Uterus (tissue), 4 donors: ENCODE measurements around the gene KLF13. TPM values are rescaled to one million over a fixed set of nuclear protein-coding genes. Genes with fewer than 3 reads are reported as not detected.

Experiments
- DNase-seq, 2 donors: peaks; one replicate each; pipeline ENCODE4 v3.0.0-alpha.2; 2019 to 2020
- H3K27ac ChIP-seq, 2 donors: fragments of 200-600 bp; sonication (generic); 1 replicate in 1 of 2; 2 replicates in 1 of 2; pipeline ENCODE4 v1.5.1; 2016 to 2018
- H3K27me3 ChIP-seq, 2 donors: fragments of 200-600 bp; sonication (generic); one replicate each; pipeline ENCODE4 v1.5.1; 2018 to 2019; ENCODE audit warnings: control low read depth in 1 of 2
- H3K36me3 ChIP-seq, 2 donors: fragments of 200-600 bp; sonication (generic); one replicate each; pipeline ENCODE4 v1.5.1; 2019; ENCODE audit warnings: control low read depth in 1 of 2
- H3K4me1 ChIP-seq, 2 donors: fragments of 200-600 bp; sonication (generic); one replicate each; pipeline ENCODE4 v1.5.1; 2018 to 2019; ENCODE audit warnings: control low read depth in 1 of 2
- H3K4me3 ChIP-seq, 2 donors: fragments of 200-600 bp; sonication (generic); 1 replicate in 1 of 2; 2 replicates in 1 of 2; pipeline ENCODE4 v1.5.1; 2018 to 2019; ENCODE audit warnings: mild to moderate bottlenecking in 1 of 2
- H3K9me3 ChIP-seq, 2 donors: fragments of 200-600 bp; sonication (generic); one replicate each; pipeline ENCODE4 v1.5.1; 2019; ENCODE audit warnings: control low read depth in 1 of 2
- CTCF ChIP-seq, 4 experiments: fragments of 200-600 bp in 2 of 4; fragments of 450-650 bp in 2 of 4; sonication (generic) in 2 of 4; IDR thresholded peaks; one replicate each; pipeline ENCODE4 v1.5.1; 2016 to 2019; ENCODE audit warnings: antibody characterized with exemption in 4 of 4, mild to moderate bottlenecking in 2 of 4, moderate library complexity in 1 of 4
- POLR2A ChIP-seq, 2 donors: fragments of 450-650 bp; IDR thresholded peaks; one replicate each; pipeline ENCODE4 v1.6.1; 2016; ENCODE audit warnings: antibody characterized with exemption in 2 of 2, mild to moderate bottlenecking in 1 of 2, moderate library complexity in 1 of 2
- intact Hi-C: fragments of 100-400 bp; cut with DNase I; formaldehyde crosslinking; loops from one replicate; pipeline ENCODE4 v1.15.1; 2023; ENCODE audit warnings: low total_unique reads
- total RNA-seq, 4 donors: library from RNA; depleted of rRNA in 3 of 4; stranded (reverse); fragments of >200 nt in 3 of 4; gene quantifications; one replicate each; pipeline versions ENCODE4 v1.1.0 to v1.2.4, GENCODE V29; 2014 to 2023
- donor health status: DM: yes; HTN: yes; CAD: no.

Gene KLF13
- total RNA-seq, 4 donors from 2014 or later = 20.2 to 58.8 (median 25.7) TPM

- no peak for DNase-seq
- Histone ChIP-seq H3K4me1 (peaks cover 0 to 6% of the 10 kb centered on the region in 2 donors), H3K4me3 (no peak overlapping the region), H3K9me3 (no peaks in the 10 kb centered on the region), H3K27ac (no peak overlapping the region), H3K36me3 (no peaks in the 10 kb centered on the region), H3K27me3 (no peaks in the 10 kb centered on the region)
- intact Hi-C loops = no loop called here
- no peak for TF ChIP-seq POLR2A (IDR thresholded peaks at IDR 0.05)
- TF ChIP-seq CTCF (IDR thresholded peaks at IDR 0.05) = no peak
Observed at GRCh38 chr15:31376511-31376910, 49.9 kb downstream of the KLF13 start.

GRCh38 chr15:31377030-31377429 lies 50.4 kb downstream of the KLF13 start:
- DNase-seq = no peak
- intact Hi-C loops = no loop called here
- Histone ChIP-seq H3K9me3 (no peaks in the 10 kb centered on the region), H3K27me3 (no peaks in the 10 kb centered on the region), H3K36me3 (no peaks in the 10 kb centered on the region), H3K4me3 (no peak overlapping the region), H3K4me1 (peaks cover 0 to 6% of the 10 kb centered on the region in 2 donors), H3K27ac (no peak overlapping the region)
- TF ChIP-seq POLR2A (IDR thresholded peaks at IDR 0.05) = no peak
- TF ChIP-seq CTCF (IDR thresholded peaks at IDR 0.05) = no peak

- intact Hi-C loops = no loop called here
- Histone ChIP-seq H3K36me3 (no peaks in the 10 kb centered on the region), H3K4me3 (no peak overlapping the region), H3K4me1 (no peaks in the 10 kb centered on the region), H3K9me3 (no peaks in the 10 kb centered on the region), H3K27me3 (no peaks in the 10 kb centered on the region), H3K27ac (no peak overlapping the region)
- no peak for DNase-seq
- TF ChIP-seq CTCF (IDR thresholded peaks at IDR 0.05) (no peak), POLR2A (IDR thresholded peaks at IDR 0.05) (no peak)
Observed at GRCh38 chr15:31378363-31378903, 51.8 kb downstream of the KLF13 start.

GRCh38 chr15:31379042-31379441 lies 52.4 kb downstream of the KLF13 start:
- Histone ChIP-seq H3K4me3 (no peak overlapping the region), H3K4me1 (no peaks in the 10 kb centered on the region), H3K9me3 (no peaks in the 10 kb centered on the region), H3K27ac (peak overlapping the region in 1 of 2 donors; percentile 54), H3K27me3 (no peaks in the 10 kb centered on the region), H3K36me3 (no peaks in the 10 kb centered on the region)
- intact Hi-C loops = no loop called here
- TF ChIP-seq POLR2A (IDR thresholded peaks at IDR 0.05) (no peak), CTCF (IDR thresholded peaks at IDR 0.05) (no peak)
- DNase-seq = no peak

- Histone ChIP-seq H3K27ac (peak overlapping the region in 1 of 2 donors; percentile 54), H3K9me3 (no peaks in the 10 kb centered on the region), H3K36me3 (no peaks in the 10 kb centered on the region), H3K4me1 (no peaks in the 10 kb centered on the region), H3K4me3 (no peak overlapping the region), H3K27me3 (no peaks in the 10 kb centered on the region)
- no peak for TF ChIP-seq POLR2A (IDR thresholded peaks at IDR 0.05)
- no peak for TF ChIP-seq CTCF (IDR thresholded peaks at IDR 0.05)
- intact Hi-C loops = no loop called here
- DNase-seq = no peak
Observed at GRCh38 chr15:31379577-31379976, 52.9 kb downstream of the KLF13 start.
